ENCODE measurements around the gene ZGRF1.
"Not testable (repeated sequence)": the region's sequence is repeated elsewhere in the genome, so short reads cannot be mapped to it uniquely, and the experiment has no call there.

The ZGRF1 gene

DNA sequence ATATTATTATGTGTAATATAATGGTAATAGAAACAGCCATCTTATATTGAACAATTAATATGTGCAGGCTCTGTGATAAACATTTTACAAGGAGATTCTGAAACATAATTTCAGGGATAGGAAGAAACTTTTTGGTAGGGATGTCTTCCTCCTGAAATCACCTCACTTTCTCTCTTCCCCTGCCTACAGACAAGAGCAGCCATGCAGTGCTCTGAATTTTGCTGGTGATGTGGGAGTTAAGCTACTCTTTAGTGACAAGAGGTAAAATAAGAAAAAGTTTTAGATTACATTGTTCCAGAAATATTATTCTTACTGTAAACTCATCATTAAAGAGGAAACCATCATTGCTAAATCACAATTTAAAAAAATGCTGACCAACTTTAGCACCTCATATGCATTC, 36.4 kb upstream of the ZGRF1 start:
- no peak for TF ChIP-seq CTCF (conservative IDR thresholded peaks at IDR 0.05; ENCODE audit: low read depth, low read length)
- DNase-seq (ENCODE audit: low read depth): no peak
- no peak overlapping the region for H3K4me3 ChIP-seq (ENCODE audit: low read depth, low read length)

DNA sequence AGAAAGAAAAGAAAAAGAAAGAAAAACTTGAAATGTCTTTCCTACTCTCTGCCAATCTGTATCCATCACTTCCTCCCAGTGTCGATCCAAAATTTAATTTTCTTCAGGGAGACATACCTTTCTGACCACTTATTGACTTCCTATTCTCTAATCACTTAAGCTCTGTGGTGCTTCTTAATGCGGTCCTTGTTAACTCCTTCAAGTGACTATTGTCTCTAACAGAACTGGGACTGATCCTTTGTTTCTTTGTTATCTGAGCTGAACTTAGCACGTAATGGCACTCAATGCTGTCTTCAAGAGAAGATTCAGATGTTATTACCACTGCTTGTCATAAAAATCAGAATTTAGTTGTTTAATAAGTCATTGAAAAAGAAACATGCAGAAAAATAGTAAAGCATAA, 31.4 kb upstream of the ZGRF1 start:
- no peak for TF ChIP-seq CTCF (conservative IDR thresholded peaks at IDR 0.05; ENCODE audit: low read depth, low read length)
- DNase-seq (ENCODE audit: low read depth): no peak
- no peak overlapping the region for H3K4me3 ChIP-seq (ENCODE audit: low read depth, low read length)

DNA sequence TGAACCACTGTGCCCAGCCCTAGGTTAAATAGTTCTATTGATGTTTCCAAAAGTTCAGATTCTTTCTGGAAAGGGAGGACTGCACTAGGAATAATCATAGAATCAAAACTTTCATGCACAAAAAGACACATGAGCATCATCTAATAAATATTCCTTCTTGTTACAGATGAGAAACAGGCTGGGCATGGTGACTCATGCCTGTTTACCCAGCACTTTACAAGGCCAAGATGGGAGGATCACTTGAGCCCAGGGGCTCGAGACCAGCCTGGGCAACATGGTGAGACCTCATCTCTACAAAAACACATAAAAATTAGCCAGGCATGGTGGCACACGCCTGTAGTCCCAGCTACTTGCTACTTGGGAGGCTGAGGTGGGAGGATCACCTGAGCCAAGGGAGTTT, 27.9 kb upstream of the ZGRF1 start:
- no peak for DNase-seq (ENCODE audit: low read depth)
- no peak for TF ChIP-seq CTCF (conservative IDR thresholded peaks at IDR 0.05; ENCODE audit: low read depth, low read length)
- H3K4me3 ChIP-seq (ENCODE audit: low read depth, low read length): no peak overlapping the region

DNA sequence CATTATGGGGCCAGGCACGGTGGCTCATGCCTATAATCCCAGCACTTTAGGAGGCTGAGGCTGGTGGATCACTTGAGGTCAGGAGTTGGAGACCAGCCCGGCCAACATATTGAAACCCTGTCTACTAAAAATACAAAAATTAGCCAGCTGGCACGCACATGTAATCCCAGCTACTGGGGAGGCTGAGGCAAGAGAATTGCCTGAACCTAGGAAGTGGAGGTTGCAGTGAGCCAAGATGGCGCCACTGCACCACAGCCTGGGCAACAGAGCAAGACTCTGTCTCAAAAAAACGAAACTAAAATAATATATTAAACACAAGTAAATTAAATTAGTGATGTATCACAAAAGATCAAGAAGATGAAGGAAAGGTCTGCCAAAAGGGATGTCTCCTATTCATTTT, 19.4 kb upstream of the ZGRF1 start:
- DNase-seq (ENCODE audit: low read depth); H3K4me3 ChIP-seq (ENCODE audit: low read depth, low read length): not testable (repeated sequence)

- no peak for TF ChIP-seq CTCF (conservative IDR thresholded peaks at IDR 0.05; ENCODE audit: low read depth, low read length)
- H3K4me3 ChIP-seq (ENCODE audit: low read depth, low read length): no peak overlapping the region
- no peak for DNase-seq (ENCODE audit: low read depth)
Measured at GRCh38 chr4:112655270-112655669, 18.6 kb upstream of the ZGRF1 start.

- no peak for DNase-seq (ENCODE audit: low read depth)
- TF ChIP-seq CTCF (conservative IDR thresholded peaks at IDR 0.05; ENCODE audit: low read depth, low read length): no peak
- H3K4me3 ChIP-seq (ENCODE audit: low read depth, low read length): no peak overlapping the region
Measured at GRCh38 chr4:112652216-112652615, 15.5 kb upstream of the ZGRF1 start.

DNA sequence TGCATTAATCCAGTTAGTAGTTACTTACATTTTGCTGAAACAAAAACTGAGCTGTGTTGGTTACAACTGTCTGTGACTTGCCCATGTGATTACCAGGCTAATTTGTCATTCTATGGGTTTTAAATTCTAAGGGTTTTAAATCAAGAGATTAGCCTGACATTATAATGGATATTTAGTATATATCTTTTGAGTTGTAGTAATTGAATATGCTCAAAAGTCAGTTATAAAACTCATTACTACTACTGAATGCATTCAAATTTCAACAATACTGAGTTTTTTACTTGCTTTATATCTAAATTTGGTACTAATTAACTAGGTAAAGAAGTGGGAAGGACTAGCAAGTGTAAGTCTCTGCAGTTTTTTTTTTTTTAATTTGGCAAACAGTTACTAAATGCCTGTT, 14.9 kb upstream of the ZGRF1 start:
- DNase-seq (ENCODE audit: low read depth): no peak
- no peak overlapping the region for H3K4me3 ChIP-seq (ENCODE audit: low read depth, low read length)
- TF ChIP-seq CTCF (conservative IDR thresholded peaks at IDR 0.05; ENCODE audit: low read depth, low read length): no peak

GRCh38 chr4:112650332-112650731, 13.6 kb upstream of the ZGRF1 start:
- DNase-seq (ENCODE audit: low read depth): no peak
- no peak overlapping the region for H3K4me3 ChIP-seq (ENCODE audit: low read depth, low read length)
- TF ChIP-seq CTCF (conservative IDR thresholded peaks at IDR 0.05; ENCODE audit: low read depth, low read length): no peak
